Measurements from ENCODE around the gene ROBO1. TPM values are rescaled to one million over a fixed set of nuclear protein-coding genes. Genes with fewer than 3 reads are reported as not detected.
A peak's percentile ranks its signal among the peaks of the same experiment; 100 is the strongest.

Gene ROBO1
- total RNA-seq, 1 donor from 2014 or later: 31.7 TPM

DNA sequence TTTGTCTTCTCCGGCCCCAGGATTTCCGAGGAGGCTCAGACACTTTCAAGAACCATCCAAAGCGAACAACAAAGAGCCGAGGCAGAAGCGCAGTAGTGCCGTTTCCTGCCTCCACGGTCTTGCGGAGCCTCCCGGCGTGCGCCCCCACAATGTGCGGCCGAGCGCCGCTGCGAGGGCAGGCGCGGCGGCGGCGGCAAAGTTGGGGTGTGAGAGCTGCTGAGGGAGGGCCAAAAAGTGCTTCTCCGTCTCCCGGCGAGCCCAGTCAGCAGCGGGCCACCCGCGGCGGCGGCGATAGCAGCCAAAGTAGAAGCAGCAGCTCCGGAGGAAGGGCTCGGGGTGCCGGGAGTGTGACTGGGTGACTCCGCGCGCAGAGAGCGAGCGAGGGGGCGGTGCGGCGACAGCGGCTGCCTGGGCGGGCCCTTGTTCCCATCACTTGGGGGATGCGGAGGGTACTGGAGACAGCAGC, 749.1 kb downstream of the ROBO1 start:
- peak overlapping the region; percentile 68 for H3K4me3 ChIP-seq (ENCODE audit: low read depth, low read length)
- TF ChIP-seq, protein P1, sequence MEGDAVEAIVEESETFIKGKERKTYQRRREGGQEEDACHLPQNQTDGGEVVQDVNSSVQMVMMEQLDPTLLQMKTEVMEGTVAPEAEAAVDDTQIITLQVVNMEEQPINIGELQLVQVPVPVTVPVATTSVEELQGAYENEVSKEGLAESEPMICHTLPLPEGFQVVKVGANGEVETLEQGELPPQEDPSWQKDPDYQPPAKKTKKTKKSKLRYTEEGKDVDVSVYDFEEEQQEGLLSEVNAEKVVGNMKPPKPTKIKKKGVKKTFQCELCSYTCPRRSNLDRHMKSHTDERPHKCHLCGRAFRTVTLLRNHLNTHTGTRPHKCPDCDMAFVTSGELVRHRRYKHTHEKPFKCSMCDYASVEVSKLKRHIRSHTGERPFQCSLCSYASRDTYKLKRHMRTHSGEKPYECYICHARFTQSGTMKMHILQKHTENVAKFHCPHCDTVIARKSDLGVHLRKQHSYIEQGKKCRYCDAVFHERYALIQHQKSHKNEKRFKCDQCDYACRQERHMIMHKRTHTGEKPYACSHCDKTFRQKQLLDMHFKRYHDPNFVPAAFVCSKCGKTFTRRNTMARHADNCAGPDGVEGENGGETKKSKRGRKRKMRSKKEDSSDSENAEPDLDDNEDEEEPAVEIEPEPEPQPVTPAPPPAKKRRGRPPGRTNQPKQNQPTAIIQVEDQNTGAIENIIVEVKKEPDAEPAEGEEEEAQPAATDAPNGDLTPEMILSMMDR (IDR thresholded peaks at IDR 0.05; ENCODE audit: insufficient read depth, low read length, poor library complexity, severe bottlenecking): no peak
- no peaks in the 10 kb centered on the region for H3K36me3 ChIP-seq (ENCODE audit: control insufficient read depth, insufficient read depth, low read length)
- no peaks in the 10 kb centered on the region for H3K27me3 ChIP-seq (ENCODE audit: control insufficient read depth, insufficient read depth, low read length)
- no peak for DNase-seq (ENCODE audit: low read depth)

DNA sequence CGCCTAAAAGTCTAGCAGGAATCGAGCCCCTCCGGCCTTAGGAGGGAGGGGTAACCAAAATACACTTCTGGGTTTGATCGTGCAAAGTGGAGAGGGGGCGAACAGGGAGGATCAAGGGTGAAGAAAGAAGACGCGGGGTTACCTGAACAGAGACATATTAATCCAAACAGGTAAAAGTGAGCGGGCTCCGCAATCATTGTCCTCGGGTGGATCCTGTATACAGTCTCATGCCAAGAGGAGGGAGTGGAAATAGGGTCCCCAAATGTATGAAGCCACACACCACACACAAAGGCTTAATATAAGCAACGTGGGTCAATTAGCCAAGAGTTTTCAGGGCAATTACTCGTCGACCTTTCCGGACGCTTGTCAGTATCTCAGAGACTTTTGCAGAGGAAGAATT, 749.5 kb downstream of the ROBO1 start:
- Histone ChIP-seq H3K27me3 (ENCODE audit: control insufficient read depth, insufficient read depth, low read length) (no peaks in the 10 kb centered on the region), H3K4me3 (ENCODE audit: low read depth, low read length) (peak overlapping the region; percentile 68), H3K36me3 (ENCODE audit: control insufficient read depth, insufficient read depth, low read length) (no peaks in the 10 kb centered on the region)
- no peak for DNase-seq (ENCODE audit: low read depth)
- TF ChIP-seq, protein P1 (IDR thresholded peaks at IDR 0.05; ENCODE audit: insufficient read depth, low read length, poor library complexity, severe bottlenecking): no peak

DNA sequence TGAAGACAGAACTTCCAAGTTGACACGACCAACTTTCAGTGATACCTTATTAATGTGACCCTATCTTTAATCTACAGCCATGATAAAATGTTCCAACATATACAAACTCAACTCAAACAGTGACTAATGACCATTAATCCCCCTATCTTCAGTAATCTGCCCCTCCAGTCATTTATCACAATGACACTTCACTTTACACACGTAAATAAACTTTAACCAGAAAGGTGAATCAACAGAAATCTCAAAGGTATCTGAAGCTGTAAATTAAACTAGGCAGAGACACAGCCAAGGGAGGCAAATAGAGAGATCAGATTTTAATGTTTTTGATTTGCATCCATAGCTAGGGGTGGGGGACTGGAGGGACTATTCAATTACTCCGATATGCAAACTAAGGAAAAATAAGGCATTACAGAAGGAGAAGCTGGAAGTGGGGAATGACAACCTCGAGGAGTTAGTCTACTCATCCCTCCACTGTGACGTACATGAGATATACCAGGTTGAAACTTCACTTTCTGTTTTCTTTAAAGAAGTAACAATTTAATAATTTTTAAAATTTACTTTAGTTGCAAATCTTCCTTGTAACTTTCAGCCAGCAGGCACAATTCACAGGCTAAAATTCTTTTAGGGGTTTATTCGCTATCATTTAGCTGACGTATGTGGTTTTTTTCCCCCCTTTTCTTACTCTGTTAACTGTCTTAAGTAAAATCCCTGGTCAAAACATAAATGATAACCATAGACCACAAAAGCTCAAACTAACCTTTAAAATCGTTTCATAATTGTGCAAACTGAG, 751.0 kb downstream of the ROBO1 start:
- Histone ChIP-seq H3K4me3 (ENCODE audit: low read depth, low read length) (peak overlapping the region; percentile 68), H3K36me3 (ENCODE audit: control insufficient read depth, insufficient read depth, low read length) (no peaks in the 10 kb centered on the region), H3K27me3 (ENCODE audit: control insufficient read depth, insufficient read depth, low read length) (no peaks in the 10 kb centered on the region)
- TF ChIP-seq, protein P1 (IDR thresholded peaks at IDR 0.05; ENCODE audit: insufficient read depth, low read length, poor library complexity, severe bottlenecking): no peak
- DNase-seq (ENCODE audit: low read depth): no peak

DNA sequence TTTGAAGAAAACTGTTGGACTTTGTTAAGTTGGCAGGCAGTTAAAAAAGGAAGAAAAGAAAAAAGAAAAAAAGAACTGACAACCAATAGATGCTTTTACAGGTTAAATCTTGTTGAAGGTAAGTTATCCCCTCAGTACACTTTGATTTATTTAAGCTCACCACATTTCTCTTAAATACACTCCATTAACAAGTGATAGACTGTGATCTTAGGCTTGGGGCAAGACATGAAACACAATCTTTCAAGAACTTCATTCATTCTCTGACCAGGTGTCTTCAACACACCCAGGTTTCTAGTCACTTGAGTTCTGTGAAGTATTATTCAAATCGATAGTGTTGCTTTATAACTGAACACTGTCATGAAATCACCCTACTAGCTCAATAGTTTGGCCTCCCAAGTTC, 751.9 kb downstream of the ROBO1 start:
- H3K4me3 ChIP-seq (ENCODE audit: low read depth, low read length): peak overlapping the region; percentile 11

DNA sequence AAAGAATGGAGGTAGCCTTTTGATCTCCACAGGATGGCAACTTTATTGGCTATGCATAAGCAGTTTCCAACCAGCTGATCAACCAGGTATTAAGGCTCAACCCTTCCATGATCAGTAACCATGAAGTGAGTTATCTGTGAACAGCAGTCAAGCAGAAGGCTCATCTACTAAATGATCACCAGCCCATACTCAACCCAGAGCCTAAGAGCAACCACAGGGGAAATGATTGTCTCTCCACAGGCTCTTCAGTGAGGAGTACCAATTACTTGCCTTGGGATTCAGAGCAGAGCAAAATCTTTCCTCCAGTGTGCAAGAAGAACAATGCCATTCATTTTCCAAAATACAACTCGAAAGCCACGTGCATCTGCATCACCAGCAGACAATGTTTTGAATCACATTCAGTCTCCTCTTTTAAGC, 754.8 kb downstream of the ROBO1 start:
- TF ChIP-seq, protein P1 (IDR thresholded peaks at IDR 0.05; ENCODE audit: insufficient read depth, low read length, poor library complexity, severe bottlenecking): no peak
- Histone ChIP-seq H3K36me3 (ENCODE audit: control insufficient read depth, insufficient read depth, low read length) (no peaks in the 10 kb centered on the region), H3K27me3 (ENCODE audit: control insufficient read depth, insufficient read depth, low read length) (no peaks in the 10 kb centered on the region), H3K4me3 (ENCODE audit: low read depth, low read length) (no peak overlapping the region)
- no peak for DNase-seq (ENCODE audit: low read depth)

More for the DNA sequence above, 751.9 kb downstream of the ROBO1 start:
- TF ChIP-seq, protein P1 (IDR thresholded peaks at IDR 0.05; ENCODE audit: insufficient read depth, low read length, poor library complexity, severe bottlenecking): no peak
- DNase-seq (ENCODE audit: low read depth): no peak
- no peaks in the 10 kb centered on the region for H3K27me3 ChIP-seq (ENCODE audit: control insufficient read depth, insufficient read depth, low read length)
- H3K36me3 ChIP-seq (ENCODE audit: control insufficient read depth, insufficient read depth, low read length): no peaks in the 10 kb centered on the region

DNA sequence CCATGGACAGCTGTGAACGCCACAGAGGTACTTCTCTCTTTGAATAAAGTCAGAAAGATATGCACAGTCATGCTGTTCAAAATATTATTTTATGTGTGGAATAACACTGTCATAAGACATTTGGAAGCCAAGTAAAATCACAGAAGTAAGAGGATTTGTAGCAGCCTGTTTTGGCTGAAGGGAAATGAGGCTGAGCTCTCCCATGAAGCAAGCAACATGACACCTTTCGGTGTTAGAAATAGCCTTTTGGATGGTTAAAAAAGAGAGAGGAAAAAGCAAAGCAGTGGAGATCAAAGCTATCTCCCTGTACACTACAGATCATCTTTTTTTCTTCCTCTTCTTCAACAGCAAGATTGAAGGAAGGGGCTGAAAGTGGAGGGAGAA, 755.3 kb downstream of the ROBO1 start:
- Histone ChIP-seq H3K27me3 (ENCODE audit: control insufficient read depth, insufficient read depth, low read length) (no peaks in the 10 kb centered on the region), H3K4me3 (ENCODE audit: low read depth, low read length) (no peak overlapping the region), H3K36me3 (ENCODE audit: control insufficient read depth, insufficient read depth, low read length) (no peaks in the 10 kb centered on the region)
- DNase-seq (ENCODE audit: low read depth): no peak
- TF ChIP-seq, protein P1 (IDR thresholded peaks at IDR 0.05; ENCODE audit: insufficient read depth, low read length, poor library complexity, severe bottlenecking): no peak
